HepG2 (cell line): ENCODE data around the gene TRPC4AP. TPM values are rescaled to one million over a fixed set of nuclear protein-coding genes. Genes with fewer than 3 reads are reported as not detected.

Experiments
- DNMT1 ChIP-seq: sonication (generic); formaldehyde crosslinking; IDR thresholded peaks from 2 replicates; pipeline ENCODE4 v1.5.1; 2020; ENCODE audit warnings: mild to moderate bottlenecking, missing genetic modification reagents
- EP300 ChIP-seq, 3 experiments: sonication (generic) in 1 of 3; formaldehyde crosslinking in 1 of 3; IDR thresholded peaks; 2 replicates each; pipeline versions ENCODE4 v1.5.1 to v1.6.1; 2011 to 2020; ENCODE audit warnings: low read depth in 2 of 3, low read length in 2 of 3, borderline replicate concordance in 1 of 3, improper control_type of control experiment in 1 of 3, mild to moderate bottlenecking in 1 of 3, missing genetic modification reagents in 1 of 3, moderate library complexity in 1 of 3
- GTF3A ChIP-seq: sonication (generic); formaldehyde crosslinking; conservative IDR thresholded peaks from 2 replicates; pipeline ENCODE4 v1.4.0; 2020; ENCODE audit warnings: mild to moderate bottlenecking, missing genetic modification reagents
- HNRNPUL1 ChIP-seq: fragments of 200-400 bp; formaldehyde crosslinking; IDR thresholded peaks from 2 replicates; pipeline ENCODE4 v1.6.1; 2017; ENCODE audit warnings: low read depth, mild to moderate bottlenecking, low read length, moderate library complexity
- IRF9 ChIP-seq: sonication (generic); formaldehyde crosslinking; IDR thresholded peaks from 2 replicates; pipeline ENCODE4 v1.8.0; 2022; ENCODE audit warnings: missing genetic modification reagents, mild to moderate bottlenecking, borderline replicate concordance
- MLX ChIP-seq: IDR thresholded peaks from 2 replicates; pipeline ENCODE4 v1.6.1; 2016
- MTF2 ChIP-seq: sonication (generic); formaldehyde crosslinking; IDR thresholded peaks from 2 replicates; pipeline ENCODE4 v1.5.0; 2020; ENCODE audit warnings: missing genetic modification reagents, borderline replicate concordance
- PAX8 ChIP-seq: sonication (generic); formaldehyde crosslinking; IDR thresholded peaks from 2 replicates; pipeline ENCODE4 v1.8.0; 2022; ENCODE audit warnings: mild to moderate bottlenecking, missing genetic modification reagents, borderline replicate concordance
- PHB2 ChIP-seq: fragments of 450-650 bp; IDR thresholded peaks from 2 replicates; pipeline ENCODE4 v1.6.1; 2018; ENCODE audit not compliant: partially characterized antibody
- RBFOX2 ChIP-seq: fragments of 200-400 bp; formaldehyde crosslinking; IDR thresholded peaks from 2 replicates; pipeline ENCODE4 v1.6.1; 2017; ENCODE audit warnings: low read depth, mild to moderate bottlenecking, low read length
- REPIN1 ChIP-seq: sonication (generic); formaldehyde crosslinking; IDR thresholded peaks from 2 replicates; pipeline ENCODE4 v1.8.0; 2022; ENCODE audit warnings: missing genetic modification reagents, low read depth, mild to moderate bottlenecking, borderline replicate concordance
- ZBTB3 ChIP-seq: sonication (generic); formaldehyde crosslinking; IDR thresholded peaks from 2 replicates; pipeline ENCODE4 v1.4.0; 2020; ENCODE audit warnings: low read depth, mild to moderate bottlenecking, moderate library complexity, missing genetic modification reagents, borderline replicate concordance
- ZBTB44 ChIP-seq: sonication (generic); formaldehyde crosslinking; IDR thresholded peaks from 2 replicates; pipeline ENCODE4 v1.4.0; 2020; ENCODE audit warnings: missing genetic modification reagents
- ZFP90 ChIP-seq: sonication (generic); formaldehyde crosslinking; IDR thresholded peaks from 2 replicates; pipeline ENCODE4 v1.8.0; 2022; ENCODE audit warnings: missing genetic modification reagents, mild to moderate bottlenecking, inconsistent platforms, borderline replicate concordance
- ZHX2 ChIP-seq, 2 experiments: sonication (generic) in 1 of 2; formaldehyde crosslinking in 1 of 2; IDR thresholded peaks; 2 replicates each; pipeline versions ENCODE4 v1.6.1 to v1.9.0; 2014 to 2022; ENCODE audit warnings: antibody characterized with exemption in 1 of 2, borderline replicate concordance in 1 of 2, inconsistent platforms in 1 of 2, low read depth in 1 of 2, missing genetic modification reagents in 1 of 2
- polyA plus RNA-seq, 8 experiments: library from polyadenylated mRNA; depleted of rRNA in 3 of 8; stranded (reverse) in 7 of 8; unstranded in 1 of 8; fragments of >200 nt; fragmentation: Illumina TruSeq in 4 of 8; extraction: Trizol in 4 of 8; gene quantifications; 2 replicates each; pipeline versions ENCODE4 v1.2.1 to v1.2.3, GENCODE V29; 2011 to 2016; ENCODE audit warnings: low read depth in 4 of 8, missing spikeins in 1 of 8, mixed read lengths in 1 of 8; ENCODE audit not compliant: insufficient read depth in 1 of 8
- total RNA-seq, 5 experiments: library from RNA; depleted of rRNA; stranded (reverse); fragments of >200 nt; fragmentation: Illumina TruSeq; extraction: Trizol; gene quantifications; 2 replicates each; pipeline ENCODE4 v1.2.3, GENCODE V29; 2016; ENCODE audit warnings: low read depth in 1 of 5

TRPC4AP gene
- total and polyA plus RNA-seq, 2 of the 13 experiments (the other 11 are each of a cell fraction or from before 2014, with no cell fraction given), result 136 to 137 TPM

GRCh38 chr20:35092524-35093266 lies at the start of gene TRPC4AP (continued):
- TF ChIP-seq ZBTB44 (CRISPR knock-in tag) (0 out of 2 replicates have a peak, but pooled peaks have one; percentile 90), MTF2 (CRISPR knock-in tag) (peak; percentile 88; the same call in 1 of the 2 replicates), PAX8 (CRISPR knock-in tag) (peak; percentile 40; the same call in 1 of the 2 replicates), HNRNPUL1 (0 out of 2 replicates have a peak, but pooled peaks have one; percentile 91), ZBTB3 (CRISPR knock-in tag) (peak; percentile 95), ZFP90 (CRISPR knock-in tag) (peak; percentile 95), RBFOX2 (peak; percentile 100), GTF3A (CRISPR knock-in tag) (peak; percentile 93; the same call in 1 of the 2 replicates), MLX (CRISPR knock-in tag) (peak; percentile 74; the same call in 1 of the 2 replicates), ZHX2 (IDR thresholded peaks at IDR 0.05; ENCODE audit: low read depth) (peak; percentile 52), ZHX2 (CRISPR knock-in tag; IDR thresholded peaks at IDR 0.05; ENCODE audit: borderline replicate concordance) (peak; percentile 98; the same call in 1 of the 2 replicates), REPIN1 (CRISPR knock-in tag) (peak; percentile 93), EP300 (IDR thresholded peaks at IDR 0.05; ENCODE audit: low read depth in 2 of 2, low read length in 2 of 2) (peak in 1 of 2 experiments; percentile 66; a peak in 3 of 4 replicates), EP300 (CRISPR knock-in tag; IDR thresholded peaks at IDR 0.05; ENCODE audit: borderline replicate concordance) (peak; percentile 42; the same call in 1 of the 2 replicates), IRF9 (CRISPR knock-in tag) (peak; percentile 97; the same call in 1 of the 2 replicates), PHB2 (no peak), DNMT1 (CRISPR knock-in tag) (no peak; the same call in 1 of the 2 replicates)
